ENCODE measurements around the gene EPHB2.

Gene EPHB2

DNA sequence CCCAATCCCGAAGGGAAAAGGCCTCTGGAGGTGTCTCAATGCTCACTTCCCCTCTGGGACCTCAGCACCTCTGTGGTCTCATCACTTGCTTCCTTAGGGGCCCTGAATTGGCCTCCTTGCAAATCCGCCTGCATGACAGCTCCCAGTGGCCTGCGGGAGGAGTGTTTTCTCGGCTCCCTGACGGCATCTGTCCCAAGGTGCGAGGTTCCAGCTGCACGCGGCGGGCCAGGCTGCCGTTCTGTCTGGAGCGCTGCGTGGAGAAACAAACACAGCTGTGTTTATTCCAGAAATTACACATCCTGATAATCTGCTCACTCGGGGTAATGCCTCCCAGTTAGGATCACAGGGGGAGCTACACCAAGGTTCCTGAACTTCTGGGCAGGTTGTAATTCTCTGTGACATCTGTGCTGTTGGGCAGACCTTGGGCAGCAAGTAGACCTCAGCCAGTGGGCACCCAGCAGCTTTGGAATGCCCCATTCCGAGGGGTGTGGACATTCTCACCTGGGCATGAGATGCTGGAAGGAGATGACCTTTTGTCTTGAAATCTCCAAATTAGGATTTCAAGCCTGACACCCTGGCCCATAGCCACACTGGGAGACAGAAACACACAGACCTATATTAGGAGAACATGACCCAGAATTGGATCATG is 18.2 kb downstream of the EPHB2 start:
- H3K9me3 ChIP-seq (replicated peaks in 1 of 11): no peaks in the 10 kb centered on the region
- TF ChIP-seq Cebpa-rat (IDR thresholded peaks at IDR 0.05): no peak
- peaks cover 0 to 15% (median 0%) of the 10 kb centered on the region in 11 experiments; a peak in 3 of 22 replicates for H4K20me1 ChIP-seq
- no peaks in the 10 kb centered on the region for H3K36me3 ChIP-seq
- no peak overlapping the region for H3K27ac ChIP-seq
- H3K4me3 ChIP-seq: no peak overlapping the region
- peak overlapping the region in 6 of 11 experiments; percentile 10 to 41 (median 22); a peak in 6 of 22 replicates for H3K4me2 ChIP-seq
- peaks cover 5 to 17% (median 13%) of the 10 kb centered on the region in 10 experiments; a peak in 19 of 20 replicates for H3K4me1 ChIP-seq
- H3K27me3 ChIP-seq: peaks cover 7 to 21% (median 16%) of the 10 kb centered on the region in 11 experiments; a peak in 21 of 22 replicates
- 0 out of 22 replicates have a peak overlapping the region, but pooled peaks of 1 of the 11 experiments have one; percentile 1 for H3K9ac ChIP-seq

DNA sequence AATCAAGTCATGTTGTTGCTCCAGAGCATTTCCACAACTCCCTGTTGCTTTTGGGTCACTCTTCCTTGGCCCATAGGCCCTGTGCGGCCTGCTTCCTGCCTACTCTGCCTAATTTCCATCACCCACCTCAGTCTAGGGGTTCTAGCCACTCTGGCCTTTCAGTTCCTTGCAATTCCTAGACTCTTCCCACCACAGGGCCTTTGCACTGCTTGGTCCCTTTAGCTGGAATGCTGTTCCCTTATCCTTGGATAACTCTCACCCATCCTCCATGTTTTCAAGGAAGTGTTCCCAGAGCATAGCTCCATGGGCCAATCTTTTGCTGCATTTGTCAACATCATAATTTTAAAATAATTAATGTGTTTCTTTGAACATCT is 18.7 kb downstream of the EPHB2 start:
- H3K9ac ChIP-seq: no peak overlapping the region
- no peak for TF ChIP-seq Cebpa-rat (IDR thresholded peaks at IDR 0.05)
- H3K27ac ChIP-seq: no peak overlapping the region
- no peak overlapping the region for H3K4me3 ChIP-seq
- H3K4me1 ChIP-seq: peaks cover 10 to 22% (median 14%) of the 10 kb centered on the region in 10 experiments; a peak in 19 of 20 replicates
- H3K9me3 ChIP-seq (replicated peaks in 1 of 11): no peaks in the 10 kb centered on the region
- no peaks in the 10 kb centered on the region for H3K36me3 ChIP-seq
- peaks cover 0 to 15% (median 0%) of the 10 kb centered on the region in 11 experiments; a peak in 3 of 22 replicates for H4K20me1 ChIP-seq
- H3K27me3 ChIP-seq: peaks cover 7 to 21% (median 16%) of the 10 kb centered on the region in 11 experiments; a peak in 21 of 22 replicates
- no peak overlapping the region for H3K4me2 ChIP-seq

DNA sequence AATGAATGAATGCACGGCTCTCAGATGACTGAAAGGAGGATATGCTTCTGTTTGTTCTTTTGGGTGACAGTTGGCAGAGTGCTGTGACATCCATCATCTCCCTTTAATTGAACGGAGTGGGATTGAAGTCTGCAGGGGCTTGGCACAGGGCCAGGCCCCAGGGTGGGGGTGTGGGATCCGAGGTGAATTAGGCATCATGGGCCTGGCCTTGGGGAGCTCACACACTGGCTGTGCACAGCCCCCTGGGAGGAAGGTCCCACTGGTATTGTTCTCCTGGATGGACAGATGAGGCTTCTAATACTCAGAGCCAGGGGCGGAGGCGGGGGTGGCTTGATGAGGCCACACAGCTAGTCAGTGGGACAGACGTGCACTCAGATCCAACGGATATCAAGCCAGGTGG is 19.3 kb downstream of the EPHB2 start:
- TF ChIP-seq Cebpa-rat (IDR thresholded peaks at IDR 0.05): no peak
- Histone ChIP-seq H3K9ac (no peak overlapping the region), H3K36me3 (no peaks in the 10 kb centered on the region), H3K27me3 (peaks cover 7 to 21% (median 16%) of the 10 kb centered on the region in 11 experiments; a peak in 21 of 22 replicates), H4K20me1 (peaks cover 0 to 15% (median 0%) of the 10 kb centered on the region in 11 experiments; a peak in 3 of 22 replicates), H3K4me1 (peaks cover 12 to 24% (median 17%) of the 10 kb centered on the region in 10 experiments), H3K27ac (no peak overlapping the region), H3K4me3 (no peak overlapping the region), H3K9me3 (replicated peaks in 1 of 11) (no peaks in the 10 kb centered on the region), H3K4me2 (no peak overlapping the region)

DNA sequence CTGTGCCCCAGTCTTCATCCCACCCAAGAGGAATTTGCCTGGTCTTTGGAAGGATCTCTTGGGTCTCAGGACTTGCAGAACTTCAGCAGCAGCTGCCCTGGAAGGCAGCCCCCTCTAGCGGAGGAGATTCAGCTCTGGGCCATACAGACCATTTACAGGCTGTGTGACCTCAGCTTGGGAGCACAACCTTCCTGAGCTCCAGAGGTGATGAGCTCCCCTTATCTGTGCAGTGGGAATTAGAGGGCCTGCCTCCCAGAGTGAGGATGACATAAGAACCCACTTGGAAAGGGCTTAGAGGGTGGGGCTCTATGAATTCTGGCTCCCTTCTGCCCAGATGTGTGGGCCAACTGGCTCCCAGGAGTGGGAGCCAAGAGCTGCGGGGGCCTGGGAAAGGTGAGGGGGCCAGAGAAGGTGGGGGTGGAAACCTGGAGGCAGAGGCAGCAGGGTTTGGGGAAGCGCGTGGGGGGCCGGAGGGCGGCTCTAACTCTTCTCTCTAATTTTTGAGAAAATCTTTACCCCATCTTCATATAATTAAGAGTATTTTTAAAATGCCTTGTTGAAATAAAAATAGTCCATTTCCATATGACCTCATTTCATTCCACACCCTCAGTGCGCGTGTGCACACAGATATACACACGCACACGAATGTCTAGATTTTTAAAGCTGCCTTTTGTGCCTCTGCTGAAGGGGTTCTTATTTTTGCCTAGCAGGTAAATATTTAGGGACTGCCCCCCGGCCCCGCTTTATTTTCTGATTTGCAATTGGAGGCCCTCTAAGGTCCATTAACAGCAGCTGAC is 21.5 kb downstream of the EPHB2 start:
- Histone ChIP-seq H3K27ac (no peak overlapping the region), H3K4me2 (no peak overlapping the region), H3K27me3 (peaks cover 7 to 21% (median 15%) of the 10 kb centered on the region in 11 experiments; a peak in 21 of 22 replicates), H3K9me3 (replicated peaks in 1 of 11) (no peaks in the 10 kb centered on the region), H4K20me1 (peaks cover 0 to 15% (median 0%) of the 10 kb centered on the region in 11 experiments; a peak in 3 of 22 replicates), H3K4me1 (peaks cover 9 to 37% (median 22%) of the 10 kb centered on the region in 10 experiments), H3K9ac (no peak overlapping the region), H3K4me3 (no peak overlapping the region), H3K36me3 (no peaks in the 10 kb centered on the region)
- TF ChIP-seq Cebpa-rat (IDR thresholded peaks at IDR 0.05): no peak

DNA sequence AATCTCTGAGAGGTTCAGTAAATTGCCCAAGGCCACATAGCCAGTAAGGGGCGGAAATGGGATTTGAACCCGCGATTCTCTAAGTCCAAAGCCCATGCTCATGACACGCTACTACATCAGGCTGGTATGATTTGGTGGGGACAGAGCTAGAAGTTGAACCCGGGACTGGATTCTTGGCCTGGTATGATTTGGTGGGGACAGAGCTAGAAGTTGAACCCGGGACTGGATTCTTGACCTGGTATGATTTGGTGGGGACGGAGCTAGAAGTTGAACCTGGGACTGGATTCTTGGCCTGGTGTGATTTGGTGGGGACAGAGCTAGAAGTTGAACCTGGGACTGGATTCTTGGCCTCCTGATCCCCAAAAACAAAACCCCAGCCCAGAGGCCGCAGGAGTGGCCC is 23.0 kb downstream of the EPHB2 start:
- no peaks in the 10 kb centered on the region for H3K9me3 ChIP-seq (replicated peaks in 1 of 11)
- H3K4me1 ChIP-seq: peaks cover 3 to 51% (median 23%) of the 10 kb centered on the region in 10 experiments; a peak in 18 of 20 replicates
- peaks cover 2 to 9% (median 7%) of the 10 kb centered on the region in 11 experiments; a peak in 18 of 22 replicates for H3K27me3 ChIP-seq
- no peak overlapping the region for H3K27ac ChIP-seq
- TF ChIP-seq Cebpa-rat (IDR thresholded peaks at IDR 0.05): no peak
- H4K20me1 ChIP-seq: peaks cover 0 to 8% (median 0%) of the 10 kb centered on the region in 11 experiments; a peak in 2 of 22 replicates
- peak overlapping the region in 1 of 11 experiments; percentile 10; a peak in 2 of 22 replicates for H3K9ac ChIP-seq
- H3K4me2 ChIP-seq: no peak overlapping the region
- H3K36me3 ChIP-seq: no peaks in the 10 kb centered on the region
- H3K4me3 ChIP-seq: no peak overlapping the region

DNA sequence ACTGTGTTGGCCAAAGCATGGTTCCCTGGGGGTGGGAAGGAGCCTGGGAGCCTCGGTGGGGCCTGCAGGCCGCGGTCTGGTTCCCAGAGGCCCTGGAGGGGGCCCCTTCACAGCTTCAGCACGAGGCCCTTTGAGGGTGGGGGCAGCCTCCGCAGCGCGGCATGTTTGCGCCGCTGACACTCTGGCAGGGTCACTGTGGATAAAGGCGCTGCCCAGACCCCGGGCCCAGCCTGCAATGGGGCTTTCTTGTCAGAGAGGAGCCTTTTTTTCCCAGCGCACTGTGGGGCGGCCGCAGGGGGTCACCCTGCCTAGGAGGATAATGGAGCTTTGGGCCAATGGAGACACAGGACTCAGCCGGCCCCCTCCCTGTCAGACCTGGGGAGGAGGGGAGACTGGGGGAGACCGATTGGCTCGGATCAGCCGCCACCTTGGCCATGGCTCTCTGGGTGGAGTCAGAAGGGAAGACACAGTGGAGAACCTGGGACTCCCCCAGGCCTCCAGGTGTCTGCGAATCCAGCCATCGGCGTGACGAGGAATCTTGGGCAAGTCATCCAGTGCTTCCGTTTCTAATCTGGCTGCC is 26.0 kb downstream of the EPHB2 start:
- Histone ChIP-seq H3K36me3 (no peaks in the 10 kb centered on the region), H3K9ac (no peak overlapping the region), H3K9me3 (replicated peaks in 1 of 11) (no peaks in the 10 kb centered on the region), H3K27me3 (no peaks in the 10 kb centered on the region), H3K4me2 (peak overlapping the region in 2 of 11 experiments; percentile 57 to 82; a peak in 4 of 22 replicates), H3K27ac (peak overlapping the region in 1 of 11 experiments; percentile 74; a peak in 1 of 22 replicates), H3K4me3 (no peak overlapping the region), H3K4me1 (peaks cover 0 to 49% (median 21%) of the 10 kb centered on the region in 10 experiments; a peak in 16 of 20 replicates), H4K20me1 (0 out of 22 replicates have a peak, but pooled peaks cover 0 to 3% (median 0%) of the 10 kb centered on the region in 11 experiments)
- no peak for TF ChIP-seq Cebpa-rat (IDR thresholded peaks at IDR 0.05)

DNA sequence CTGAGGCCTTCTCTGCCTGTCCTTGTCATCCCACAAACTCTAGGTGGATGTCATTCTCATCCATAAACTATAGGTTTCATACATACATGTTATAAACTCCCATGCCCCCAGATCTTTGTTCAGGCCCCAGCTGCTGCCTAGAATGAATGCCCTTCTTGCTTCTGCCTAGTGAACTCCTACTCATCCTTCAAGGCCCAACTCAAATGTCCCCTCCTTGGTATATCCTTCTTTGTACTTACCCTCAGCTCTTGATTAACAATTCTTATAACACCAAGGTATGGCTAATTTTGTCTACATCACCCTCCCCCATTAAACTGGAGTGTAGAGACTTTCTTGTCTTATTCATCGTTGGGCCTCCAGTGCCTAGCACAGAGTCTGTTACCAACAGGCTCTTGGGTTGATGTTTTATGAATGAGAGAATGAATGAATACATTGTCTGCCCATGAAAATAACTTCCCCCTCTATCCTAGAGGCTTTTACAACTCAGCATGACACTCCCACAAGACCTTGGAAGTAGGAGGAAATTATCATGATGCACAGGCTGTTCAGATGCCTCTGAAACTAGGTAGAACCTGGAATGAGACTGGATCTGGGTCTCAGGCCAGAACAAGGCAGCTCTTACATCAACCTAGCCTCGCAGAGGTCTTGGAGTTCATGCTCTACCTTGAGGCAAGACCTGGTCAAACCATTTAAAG is 26.9 kb downstream of the EPHB2 start:
- no peaks in the 10 kb centered on the region for H3K36me3 ChIP-seq
- no peaks in the 10 kb centered on the region for H3K27me3 ChIP-seq

DNA sequence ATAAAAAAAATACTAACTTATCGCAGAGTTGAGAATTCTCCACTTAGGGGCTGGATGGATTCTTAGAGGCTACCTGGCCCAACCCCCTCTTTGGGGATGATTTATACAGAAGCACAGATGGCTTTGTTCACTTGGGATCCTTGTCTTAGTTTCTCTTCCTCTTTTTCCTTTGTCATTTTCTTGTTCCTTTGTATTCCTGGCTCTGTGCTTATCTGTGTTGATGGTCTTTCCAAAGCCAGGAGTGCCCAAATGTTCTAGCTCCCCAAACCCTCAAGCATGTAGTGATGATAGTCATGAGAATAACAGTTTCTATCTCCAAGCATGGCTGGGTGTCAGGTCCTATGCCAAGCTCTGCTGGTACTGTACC is 27.4 kb downstream of the EPHB2 start:
- H3K9ac ChIP-seq: no peak overlapping the region
- H4K20me1 ChIP-seq: 0 out of 22 replicates have a peak, but pooled peaks cover 0 to 8% (median 0%) of the 10 kb centered on the region in 11 experiments
- peaks cover 8 to 49% (median 29%) of the 10 kb centered on the region in 10 experiments for H3K4me1 ChIP-seq
- no peaks in the 10 kb centered on the region for H3K36me3 ChIP-seq
- no peak for TF ChIP-seq Cebpa-rat (IDR thresholded peaks at IDR 0.05)
- H3K9me3 ChIP-seq (replicated peaks in 1 of 11): no peaks in the 10 kb centered on the region
- no peak overlapping the region for H3K4me3 ChIP-seq
- peak overlapping the region in 8 of 11 experiments; percentile 6 to 82 (median 39); a peak in 12 of 22 replicates for H3K4me2 ChIP-seq
- H3K27ac ChIP-seq: no peak overlapping the region
- H3K27me3 ChIP-seq: no peaks in the 10 kb centered on the region

More for the DNA sequence above, 26.9 kb downstream of the EPHB2 start:
- H3K4me3 ChIP-seq: no peak overlapping the region
- TF ChIP-seq Cebpa-rat (IDR thresholded peaks at IDR 0.05): no peak
- peaks cover 6 to 49% (median 28%) of the 10 kb centered on the region in 10 experiments for H3K4me1 ChIP-seq
- no peak overlapping the region for H3K27ac ChIP-seq
- H3K4me2 ChIP-seq: peak overlapping the region in 8 of 11 experiments; percentile 6 to 82 (median 39); a peak in 12 of 22 replicates
- H3K9me3 ChIP-seq (replicated peaks in 1 of 11): no peaks in the 10 kb centered on the region
- 0 out of 22 replicates have a peak, but pooled peaks cover 0 to 4% (median 0%) of the 10 kb centered on the region in 11 experiments for H4K20me1 ChIP-seq
- H3K9ac ChIP-seq: no peak overlapping the region
